ENCODE measurements around the gene NAGLU.
A peak's percentile ranks its signal among the peaks of the same experiment; 100 is the strongest.

NAGLU gene

DNA sequence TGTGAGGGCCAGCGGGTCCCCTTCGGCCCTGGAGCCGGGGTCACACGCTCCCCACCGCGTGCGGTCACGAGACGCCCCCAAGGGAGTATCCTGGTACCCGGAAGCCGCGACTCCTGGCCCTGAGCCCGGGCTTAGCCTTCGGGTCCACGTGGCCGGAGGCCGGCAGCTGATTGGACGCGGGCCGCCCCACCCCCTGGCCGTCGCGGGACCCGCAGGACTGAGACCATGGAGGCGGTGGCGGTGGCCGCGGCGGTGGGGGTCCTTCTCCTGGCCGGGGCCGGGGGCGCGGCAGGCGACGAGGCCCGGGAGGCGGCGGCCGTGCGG lies at the start of gene NAGLU:
NAGLU (plus strand) TSS at position 194 of the 324 bp plus-strand sequence; CDS start at position 226, 32 bp downstream.
- DNase-seq = peak; percentile 56 to 78 (median 69)

GRCh38 chr17:42488032-42488431 lies 48.0 kb upstream of the NAGLU start:
- DNase-seq = peak in 1 of 6 experiments; percentile 6

DNA sequence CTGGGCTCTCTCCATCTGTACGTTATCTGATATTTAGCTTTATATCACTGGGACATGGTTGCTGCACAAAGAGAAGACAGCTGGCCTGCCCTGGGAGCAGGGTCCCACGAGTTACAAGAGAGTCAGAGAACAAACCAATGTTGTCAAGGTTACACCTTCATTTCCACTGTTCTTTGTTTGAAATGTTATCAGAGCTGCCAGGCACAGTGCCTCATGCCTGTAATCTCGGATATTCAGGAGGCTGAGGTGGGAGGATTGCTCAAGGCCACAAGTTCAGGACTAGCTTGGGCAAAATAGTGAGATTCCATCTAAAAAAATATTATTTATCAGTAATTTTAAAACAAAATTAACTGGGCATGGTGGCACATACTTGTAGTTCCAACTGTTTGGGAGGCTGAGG lies 42.7 kb upstream of the NAGLU start:
- DNase-seq = no peak

DNA sequence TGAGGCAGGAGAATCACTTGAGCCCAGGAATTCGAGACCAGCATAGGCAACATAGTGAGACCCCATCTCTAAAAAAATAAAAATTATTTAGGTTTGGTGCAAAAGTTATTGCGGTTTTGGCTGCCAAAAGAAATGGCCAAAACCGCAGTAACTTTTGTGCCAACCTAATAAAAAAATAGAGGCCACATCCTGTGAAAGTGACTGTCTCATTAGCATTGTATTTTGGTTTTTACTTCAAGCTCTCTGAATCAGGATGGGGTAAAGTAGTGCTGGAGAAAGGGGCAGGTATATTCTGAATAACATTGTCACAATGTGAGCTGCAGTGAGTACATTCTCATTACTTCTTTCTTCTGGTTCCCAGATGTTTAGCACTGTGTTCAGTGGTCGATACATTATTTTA lies 41.4 kb upstream of the NAGLU start:
- DNase-seq = no peak

GRCh38 chr17:42498828-42499227 lies 37.2 kb upstream of the NAGLU start:
- DNase-seq = no peak

DNA sequence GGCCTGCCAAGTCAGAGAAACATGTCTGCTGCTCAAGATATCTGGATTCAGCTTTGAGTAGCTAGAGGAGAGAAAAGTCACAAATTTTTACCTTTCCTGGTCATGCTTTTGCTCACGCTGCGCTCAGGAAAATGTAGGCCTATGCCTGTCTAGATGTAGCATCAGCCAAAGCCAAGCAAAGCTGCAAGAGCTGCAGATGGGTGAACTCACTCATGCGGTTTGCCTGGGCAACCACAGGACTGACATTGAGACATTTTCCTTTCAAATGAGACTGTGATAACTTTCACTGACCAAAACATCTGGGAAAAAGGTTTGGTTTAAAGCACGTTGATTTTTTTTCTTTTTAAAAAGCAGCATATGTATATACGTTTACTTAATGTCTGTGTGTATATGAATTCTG lies 34.0 kb upstream of the NAGLU start:
- no peak for DNase-seq

GRCh38 chr17:42502926-42503325 lies 33.1 kb upstream of the NAGLU start:
- DNase-seq = no peak

DNA sequence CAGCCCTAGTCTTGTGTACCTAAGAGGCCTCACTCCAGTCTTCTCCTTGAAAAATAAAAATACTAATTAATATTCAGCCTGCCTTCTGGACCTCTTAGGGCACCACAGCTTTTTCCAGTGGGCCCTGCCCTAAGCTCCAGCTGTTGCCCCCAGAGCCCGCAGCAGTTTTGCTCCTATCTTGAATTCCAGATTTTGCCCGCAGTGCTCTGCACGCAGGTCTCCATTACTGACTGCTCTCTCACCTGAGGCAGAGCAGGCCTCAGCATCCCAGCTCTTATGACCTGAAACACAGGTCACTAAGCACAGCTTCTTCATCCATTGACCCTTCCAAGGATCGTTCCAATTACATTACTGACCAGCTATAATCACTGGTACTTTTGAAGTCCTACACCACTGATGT lies 28.4 kb upstream of the NAGLU start:
- no peak for DNase-seq

GRCh38 chr17:42508426-42509165 lies 27.4 kb upstream of the NAGLU start:
- no peak for DNase-seq

- no peak for DNase-seq
Observed at GRCh38 chr17:42509409-42509808, 26.6 kb upstream of the NAGLU start.

- DNase-seq = no peak
Observed at GRCh38 chr17:42509841-42510240, 26.2 kb upstream of the NAGLU start.

DNA sequence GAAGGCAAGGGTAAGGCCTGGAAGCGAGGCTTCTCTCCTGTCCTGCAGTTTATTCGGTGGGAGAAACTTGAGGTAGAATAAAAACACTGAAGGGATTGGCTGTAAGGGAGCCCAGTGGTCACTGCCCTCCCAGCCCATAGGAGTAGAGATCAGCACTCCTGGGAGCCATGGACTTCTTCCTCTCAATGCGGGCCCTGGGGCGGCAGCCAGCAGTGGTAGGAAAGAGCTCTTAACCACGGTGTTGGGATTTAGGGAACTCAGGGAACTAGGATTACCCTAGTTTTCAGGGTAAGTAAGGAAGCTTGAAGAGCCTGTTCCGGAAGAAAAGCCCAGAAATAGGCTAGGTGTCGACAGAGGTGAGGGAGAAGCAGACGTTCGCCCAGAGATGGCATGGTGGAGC lies 23.8 kb upstream of the NAGLU start:
- DNase-seq = no peak

DNA sequence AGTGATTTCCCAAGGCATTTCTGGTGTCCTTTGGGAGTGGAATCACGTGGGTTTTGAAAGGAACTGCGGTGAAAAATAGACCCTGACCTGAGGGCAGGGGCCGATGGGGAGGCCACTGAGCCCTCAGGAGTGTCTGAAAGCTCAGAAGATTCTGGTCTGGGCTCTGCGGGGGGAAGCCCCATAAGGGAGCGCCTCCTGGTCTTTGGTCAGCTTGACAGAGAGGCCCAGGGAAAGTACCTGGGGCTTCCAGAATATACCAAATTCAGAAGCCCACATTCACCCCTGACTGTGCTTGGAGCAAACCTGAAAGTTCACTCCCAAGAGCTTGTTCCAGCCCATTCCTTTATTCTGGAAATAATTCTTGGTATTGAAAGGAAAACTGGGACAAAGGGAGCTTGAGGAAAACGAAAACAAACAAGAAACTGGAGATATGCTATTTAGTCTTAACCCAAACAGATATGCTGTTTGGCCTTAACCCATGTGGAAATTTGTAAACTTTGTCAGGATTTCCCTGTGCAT lies 23.2 kb upstream of the NAGLU start:
- DNase-seq = no peak

DNA sequence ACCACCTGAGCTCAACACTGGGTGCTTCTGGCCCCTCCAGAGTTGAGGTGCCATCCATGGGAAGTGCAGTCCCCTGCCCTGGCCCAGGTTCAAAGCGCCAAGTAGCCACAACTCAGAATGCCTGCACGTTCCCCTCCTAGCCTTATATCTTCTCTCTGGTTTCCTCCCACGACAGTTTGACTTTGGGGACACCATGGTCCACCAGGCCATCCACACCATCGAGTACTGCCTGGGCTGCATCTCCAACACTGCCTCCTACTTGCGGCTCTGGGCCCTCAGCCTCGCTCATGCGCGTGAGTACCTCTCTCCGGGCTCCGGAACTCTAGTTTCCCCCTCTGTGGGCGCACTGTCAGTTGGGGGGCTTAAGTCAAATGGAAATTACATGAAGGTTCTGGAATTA lies 22.4 kb upstream of the NAGLU start:
- no peak for DNase-seq

DNA sequence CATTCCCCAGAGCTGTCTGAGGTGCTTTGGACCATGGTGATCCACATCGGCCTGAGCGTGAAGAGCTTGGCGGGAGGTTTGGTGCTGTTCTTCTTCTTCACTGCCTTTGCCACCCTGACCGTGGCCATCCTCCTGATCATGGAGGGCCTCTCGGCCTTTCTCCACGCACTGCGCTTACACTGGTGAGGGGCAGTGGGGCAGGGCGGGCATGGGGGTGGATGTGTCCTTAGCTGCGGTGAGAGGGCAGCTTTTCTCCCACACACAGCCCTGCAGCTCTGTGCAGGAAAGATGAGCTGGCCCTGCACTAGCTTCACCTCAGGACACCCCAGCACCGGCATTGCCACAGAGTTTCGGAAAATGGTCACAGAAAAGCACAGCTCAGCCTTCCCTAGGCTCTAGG lies 21.8 kb upstream of the NAGLU start:
- no peak for DNase-seq

GRCh38 chr17:42514867-42515266 lies 21.2 kb upstream of the NAGLU start:
- no peak for DNase-seq

DNA sequence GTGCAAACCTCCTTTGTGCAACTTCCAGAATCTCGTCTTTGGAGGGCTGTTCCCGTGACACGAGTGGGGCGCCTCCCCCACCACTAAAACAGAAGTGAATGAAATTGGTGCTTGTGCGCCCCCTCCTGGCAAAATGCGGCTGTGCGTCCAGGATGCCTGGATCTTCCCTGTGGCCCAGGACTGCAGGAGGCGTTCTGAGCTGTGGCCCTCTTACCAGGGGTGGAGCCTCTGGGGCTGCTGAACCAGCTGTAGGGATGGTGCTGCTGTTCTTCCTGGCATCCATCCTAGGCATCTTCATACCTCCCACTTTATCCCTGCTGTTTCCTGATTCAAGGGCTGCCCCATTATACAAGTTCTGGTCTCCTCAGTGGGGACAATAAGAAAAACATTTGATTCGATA lies 18.5 kb upstream of the NAGLU start:
- peak; percentile 52 to 84 (median 77) for DNase-seq

GRCh38 chr17:42518046-42518754 lies 17.8 kb upstream of the NAGLU start:
- no peak for DNase-seq

GRCh38 chr17:42518755-42519545 lies 17.1 kb upstream of the NAGLU start:
- DNase-seq = no peak

- DNase-seq = no peak
Observed at GRCh38 chr17:42519546-42520491, 16.2 kb upstream of the NAGLU start.

DNA sequence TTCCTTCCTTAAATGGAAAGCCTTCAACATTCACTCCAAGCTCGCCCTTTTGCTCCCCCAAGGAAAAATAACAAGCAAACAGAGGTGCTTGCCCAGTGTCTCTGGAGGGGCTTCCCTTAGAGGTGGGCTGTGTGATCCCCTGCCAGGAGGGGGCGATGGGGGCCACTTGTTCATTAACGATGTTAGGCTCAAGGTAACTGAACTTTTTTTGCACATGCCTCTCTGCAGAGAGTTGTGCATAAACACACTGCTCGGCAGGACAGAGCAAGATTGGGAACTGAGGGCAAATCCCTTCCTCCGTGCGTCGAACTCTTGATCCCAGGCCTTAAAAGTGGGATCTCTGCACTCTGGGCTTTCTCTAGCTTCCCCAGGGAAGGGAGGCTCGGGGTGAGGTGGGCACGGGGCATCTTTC lies 15.5 kb upstream of the NAGLU start:
- DNase-seq = peak in 1 of 6 experiments; percentile 11

GRCh38 chr17:42521036-42521435 lies 15.0 kb upstream of the NAGLU start:
- DNase-seq = no peak

All from stimulated activated naive CD4-positive, alpha-beta T cell (primary cell).